ENCODE measurements around the gene STXBP3. TPM values are rescaled to one million over a fixed set of nuclear protein-coding genes. Genes with fewer than 3 reads are reported as not detected.

STXBP3 gene
- total RNA-seq, 1 experiment from 2014 or later, result 69.2 TPM

DNA sequence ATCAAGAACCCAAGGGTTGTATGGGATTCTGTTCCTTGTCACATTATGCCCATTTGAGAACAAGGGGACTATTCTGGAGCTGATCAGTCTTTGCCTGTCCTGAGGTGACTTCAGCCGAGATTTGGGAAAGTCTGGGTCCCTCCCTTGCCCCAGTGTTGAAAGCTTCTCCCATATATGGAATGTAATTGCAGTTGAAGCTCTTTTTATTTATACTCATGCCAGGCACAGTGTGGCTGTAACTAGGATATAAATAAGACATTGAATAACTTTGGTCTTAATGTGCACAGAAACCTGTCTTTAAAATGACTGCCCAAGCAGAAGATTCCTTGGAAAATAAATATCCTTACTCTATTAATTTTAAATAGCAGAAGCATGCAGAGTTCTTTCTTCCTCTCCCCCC, 95.2 kb downstream of the STXBP3 start:
- no peak for DNase-seq (ENCODE audit: low read depth)

DNA sequence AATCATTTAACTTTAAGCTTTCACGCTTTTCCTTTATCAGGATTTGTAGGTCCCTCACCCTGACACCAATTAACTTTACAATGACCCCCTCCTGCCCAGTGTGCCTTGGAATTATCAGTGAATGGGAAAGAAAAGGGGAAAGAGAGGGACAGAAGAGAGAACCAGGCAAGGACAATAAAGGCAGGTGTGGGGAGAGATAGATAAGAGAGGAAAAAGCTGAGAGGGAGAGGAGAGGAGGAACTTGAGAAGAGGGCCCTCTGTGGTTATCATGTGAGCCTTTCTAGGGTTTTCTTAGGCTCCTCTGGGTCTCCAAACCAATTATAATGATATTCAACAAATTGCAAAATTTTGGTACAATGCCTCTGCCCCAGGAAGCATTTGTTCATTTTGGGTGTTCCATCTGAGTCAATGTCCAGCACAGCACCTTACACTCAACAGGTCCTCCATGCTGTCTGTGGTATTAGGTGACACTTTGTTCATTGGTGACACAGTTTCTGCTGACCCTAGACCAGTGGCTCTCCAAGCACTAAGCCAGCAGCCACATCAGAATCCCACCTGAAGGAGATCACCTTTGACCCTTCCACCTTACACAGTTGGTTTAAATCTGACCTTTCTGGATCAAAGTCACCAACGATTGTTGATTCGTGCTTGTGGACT, 96.2 kb downstream of the STXBP3 start:
- no peak for DNase-seq (ENCODE audit: low read depth)

GRCh38 chr1:108843390-108844137, 97.1 kb downstream of the STXBP3 start:
- DNase-seq (ENCODE audit: low read depth), result no peak

- no peak for DNase-seq (ENCODE audit: low read depth)
Measured at GRCh38 chr1:108845446-108845845, 99.0 kb downstream of the STXBP3 start.

GRCh38 chr1:108845991-108846390, 99.5 kb downstream of the STXBP3 start:
- no peak for DNase-seq (ENCODE audit: low read depth)

DNA sequence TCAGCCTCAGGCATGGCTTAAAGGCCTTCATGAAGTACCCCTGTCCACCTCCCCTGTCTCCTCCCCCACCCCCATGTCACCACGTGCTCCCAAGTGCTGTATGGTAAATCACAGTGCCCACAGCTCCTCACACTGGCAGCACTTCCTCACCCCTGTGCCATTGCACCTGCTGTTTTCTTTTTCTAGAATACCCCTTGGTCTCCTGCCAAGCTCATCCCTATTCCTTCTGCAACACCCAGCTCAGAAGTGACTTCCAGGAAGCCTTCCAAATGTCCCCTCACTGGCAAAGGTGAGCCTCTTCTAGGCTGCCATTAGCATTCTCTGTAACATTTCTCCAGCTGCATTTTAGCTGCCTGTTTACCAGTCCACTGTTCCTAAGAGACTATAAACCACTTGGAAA, 101.0 kb downstream of the STXBP3 start:
- no peak for DNase-seq (ENCODE audit: low read depth)

- DNase-seq (ENCODE audit: low read depth), result no peak
Measured at GRCh38 chr1:108848806-108849205, 102.3 kb downstream of the STXBP3 start.

GRCh38 chr1:108850929-108851328, 104.5 kb downstream of the STXBP3 start:
- no peak for DNase-seq (ENCODE audit: low read depth)

- no peak for DNase-seq (ENCODE audit: low read depth)
Measured at GRCh38 chr1:108851567-108851966, 105.1 kb downstream of the STXBP3 start.

GRCh38 chr1:108852221-108852975, 105.9 kb downstream of the STXBP3 start:
- no peak for DNase-seq (ENCODE audit: low read depth)

DNA sequence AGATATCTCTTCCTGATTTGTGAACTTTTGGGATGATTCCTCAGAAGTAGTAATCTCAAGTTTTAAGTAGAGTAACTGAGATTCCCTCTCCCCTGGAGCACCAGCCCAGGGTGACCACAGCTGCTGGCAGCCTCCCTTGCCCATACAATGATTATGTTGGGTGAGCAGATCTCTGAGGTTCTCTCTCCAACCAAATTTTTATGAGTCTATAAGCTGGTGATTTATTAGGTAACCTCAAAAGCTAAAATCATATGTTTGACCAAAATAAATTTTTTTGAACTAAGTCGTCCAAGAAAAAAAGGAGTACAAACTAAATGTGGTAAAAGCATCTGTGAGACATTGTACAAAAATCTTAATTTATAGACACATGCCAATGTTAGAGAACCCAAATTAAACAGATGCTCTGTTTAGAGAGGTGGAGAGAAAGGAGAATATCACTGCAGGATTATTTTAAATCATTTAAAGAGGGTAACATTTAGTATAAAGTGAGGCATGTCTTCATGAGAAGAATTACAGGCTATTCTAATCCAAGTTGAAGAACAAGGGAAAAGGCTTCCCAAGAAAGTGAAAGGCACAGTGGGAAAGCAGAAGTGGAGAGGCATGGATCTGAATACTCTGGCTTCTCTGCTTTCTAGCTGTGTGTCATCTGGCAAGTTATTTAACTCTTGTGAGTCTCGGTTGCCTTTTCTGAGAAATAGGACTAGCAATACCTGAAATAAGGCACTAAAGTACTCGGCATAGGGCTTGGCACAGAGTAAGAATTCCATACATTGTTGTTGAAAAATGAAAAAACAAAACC, 107.9 kb downstream of the STXBP3 start:
- peak; percentile 80 for DNase-seq (ENCODE audit: low read depth)

- DNase-seq (ENCODE audit: low read depth), result no peak
Measured at GRCh38 chr1:108856994-108857393, 110.5 kb downstream of the STXBP3 start, which contains the start of gene AKNAD1. AKNAD1 (minus strand) TSS chr1:108857094; CDS start chr1:108852664, 4,430 bp downstream.

GRCh38 chr1:108858230-108858950, 111.9 kb downstream of the STXBP3 start:
- DNase-seq (ENCODE audit: low read depth), result peak; percentile 24

Other genes with a start within 250 kb of the STXBP3 start
- gene EEIG2, start 186.6 kb upstream of the STXBP3 start, total RNA-seq (2014; rRNA removed; shearing (Covaris generic)), result 40.5 and 47.8 TPM in 2 replicates
- 13.7 and 16.7 TPM in 2 replicates for gene HENMT1, start 85.6 kb upstream of the STXBP3 start, total RNA-seq (2014; rRNA removed; shearing (Covaris generic))
- gene PRPF38B, start 54.4 kb upstream of the STXBP3 start, total RNA-seq (2014; rRNA removed; shearing (Covaris generic)), result 13.7 and 16.0 TPM in 2 replicates
- gene FNDC7, start 33.8 kb upstream of the STXBP3 start, total RNA-seq (2014; rRNA removed; shearing (Covaris generic)), result 0.12 TPM in 1 of 2 replicates, not detected in the other
- 4.0 and 4.7 TPM in 2 replicates for gene AKNAD1, start 110.4 kb downstream of the STXBP3 start, total RNA-seq (2014; rRNA removed; shearing (Covaris generic))
- 126 and 151 TPM in 2 replicates for gene GPSM2, start 130.3 kb downstream of the STXBP3 start, total RNA-seq (2014; rRNA removed; shearing (Covaris generic))
- 23.6 and 24.3 TPM in 2 replicates for gene CLCC1, start 216.8 kb downstream of the STXBP3 start, total RNA-seq (2014; rRNA removed; shearing (Covaris generic))